GOT3 (cell line): ENCODE data around the gene RASSF1.

ENCODE experiments used
- DNase-seq: peaks from one replicate; lab custom pipeline; 2025; ENCODE audit warnings: mixed read lengths; lab: John Stamatoyannopoulos, UW

RASSF1 gene, protein sequence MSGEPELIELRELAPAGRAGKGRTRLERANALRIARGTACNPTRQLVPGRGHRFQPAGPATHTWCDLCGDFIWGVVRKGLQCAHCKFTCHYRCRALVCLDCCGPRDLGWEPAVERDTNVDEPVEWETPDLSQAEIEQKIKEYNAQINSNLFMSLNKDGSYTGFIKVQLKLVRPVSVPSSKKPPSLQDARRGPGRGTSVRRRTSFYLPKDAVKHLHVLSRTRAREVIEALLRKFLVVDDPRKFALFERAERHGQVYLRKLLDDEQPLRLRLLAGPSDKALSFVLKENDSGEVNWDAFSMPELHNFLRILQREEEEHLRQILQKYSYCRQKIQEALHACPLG

DNA sequence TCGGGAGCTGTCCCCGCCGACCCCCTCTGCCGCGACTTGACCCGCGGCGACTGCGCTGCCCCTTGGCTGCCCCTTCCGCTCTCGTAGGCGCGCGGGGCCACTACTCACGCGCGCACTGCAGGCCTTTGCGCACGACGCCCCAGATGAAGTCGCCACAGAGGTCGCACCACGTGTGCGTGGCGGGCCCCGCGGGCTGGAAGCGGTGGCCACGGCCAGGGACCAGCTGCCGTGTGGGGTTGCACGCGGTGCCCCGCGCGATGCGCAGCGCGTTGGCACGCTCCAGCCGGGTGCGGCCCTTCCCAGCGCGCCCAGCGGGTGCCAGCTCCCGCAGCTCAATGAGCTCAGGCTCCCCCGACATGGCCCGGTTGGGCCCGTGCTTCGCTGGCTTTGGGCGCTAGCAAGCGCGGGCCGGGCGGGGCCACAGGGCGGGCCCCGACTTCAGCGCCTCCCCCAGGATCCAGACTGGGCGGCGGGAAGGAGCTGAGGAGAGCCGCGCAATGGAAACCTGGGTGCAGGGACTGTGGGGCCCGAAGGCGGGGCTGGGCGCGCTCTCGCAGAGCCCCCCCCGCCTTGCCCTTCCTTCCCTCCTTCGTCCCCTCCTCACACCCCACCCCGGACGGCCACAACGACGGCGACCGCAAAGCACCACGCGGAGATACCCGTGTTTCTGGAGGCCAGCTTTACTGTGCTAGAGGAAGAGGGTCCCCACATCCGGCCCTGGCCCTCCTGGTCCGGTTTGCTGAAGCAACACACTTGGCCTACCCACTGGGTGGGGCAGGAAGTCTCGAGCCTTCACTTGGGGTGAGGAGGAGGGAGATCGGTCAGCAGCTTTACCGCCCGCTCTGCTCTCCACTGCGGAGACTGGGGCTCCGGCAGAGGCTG is at the start of gene RASSF1:
Gene RASSF1 (minus strand): TSS at position 389 of the 882 bp plus-strand sequence. CDS start 31 bp downstream, at position 358.
- no peak for DNase-seq

- no peak for DNase-seq
Observed at GRCh38 chr3:50389414-50389767, 48.8 kb upstream of the RASSF1 start.

- no peak for DNase-seq
Observed at GRCh38 chr3:50388720-50389413, 48.2 kb upstream of the RASSF1 start.

GRCh38 chr3:50388016-50388719 is 47.5 kb upstream of the RASSF1 start:
- no peak for DNase-seq

- DNase-seq = no peak
Observed at GRCh38 chr3:50385754-50386153, 45.1 kb upstream of the RASSF1 start.

GRCh38 chr3:50383750-50384149 is 43.1 kb upstream of the RASSF1 start:
- no peak for DNase-seq

- DNase-seq = no peak
Observed at GRCh38 chr3:50382722-50383121, 42.1 kb upstream of the RASSF1 start.

DNA sequence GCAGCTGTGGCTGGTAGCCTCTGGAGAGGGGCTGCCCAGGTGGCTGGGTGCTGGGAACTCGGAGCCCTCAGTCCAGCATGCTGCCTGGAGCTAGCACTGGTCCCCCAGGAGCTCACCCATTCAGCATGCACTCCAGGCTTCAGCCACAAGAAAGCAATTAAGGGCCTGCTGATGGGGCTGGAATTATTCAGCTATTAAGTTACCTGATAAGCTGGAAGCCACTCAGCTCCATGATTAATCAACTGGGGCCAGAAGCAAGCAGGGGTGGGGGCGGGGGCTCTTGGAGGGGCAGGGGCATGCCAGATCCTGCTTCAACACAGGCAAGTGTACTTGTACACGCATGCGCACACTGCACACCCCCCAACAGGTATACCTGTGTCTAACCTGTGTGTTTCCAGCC is 40.7 kb upstream of the RASSF1 start:
- DNase-seq = no peak

DNA sequence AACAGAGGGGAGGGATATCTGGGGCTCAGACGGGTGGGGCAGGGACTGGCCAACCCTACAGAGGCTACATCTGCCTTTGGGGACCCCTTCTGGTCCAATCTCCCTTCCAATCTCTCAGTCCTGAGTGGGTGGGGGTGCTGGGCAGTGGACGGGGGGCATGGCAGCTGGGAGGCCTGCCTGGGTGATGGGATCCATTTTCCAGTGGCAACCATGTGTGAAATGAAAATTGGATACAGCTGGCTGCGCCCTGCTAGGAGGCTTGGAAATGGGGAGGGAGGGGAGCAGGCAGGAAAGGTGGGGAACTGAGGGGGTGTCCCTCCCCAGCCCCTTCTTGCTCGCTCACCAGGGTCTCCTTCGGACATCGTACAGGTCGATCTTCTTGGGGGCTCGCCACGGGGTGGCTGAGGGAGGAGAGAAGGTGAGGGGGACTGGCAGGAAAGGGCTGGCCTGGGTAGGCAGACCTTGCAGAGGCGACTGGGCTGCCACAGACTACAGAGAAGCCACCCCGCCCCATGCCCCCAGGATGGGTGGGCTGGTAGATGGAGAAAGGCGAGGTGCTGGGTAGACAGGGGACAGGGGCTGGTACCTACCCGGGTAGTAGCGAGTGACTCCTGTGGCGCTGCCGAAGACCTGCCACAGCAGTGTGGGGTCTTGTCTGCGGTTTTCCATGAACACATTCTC is 39.9 kb upstream of the RASSF1 start:
- DNase-seq = no peak

DNA sequence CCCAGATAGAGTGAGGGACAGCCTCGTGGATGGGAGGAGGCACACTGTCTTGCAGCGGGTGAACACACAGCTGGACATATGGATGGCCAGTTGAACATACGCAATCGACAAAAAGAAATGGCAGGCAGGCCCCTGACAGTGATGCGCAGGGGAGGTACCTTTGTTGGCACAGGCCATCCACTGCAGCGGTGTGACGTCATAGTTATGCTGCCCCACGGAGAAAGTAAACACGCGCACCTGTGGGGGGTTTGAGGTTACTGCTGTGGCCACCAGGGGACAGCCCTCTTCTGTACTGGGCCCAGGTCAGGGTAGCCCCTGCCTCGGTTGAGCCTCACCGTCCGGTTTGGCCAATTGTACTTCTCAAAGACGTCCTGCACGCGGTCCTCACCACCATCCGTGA is 38.1 kb upstream of the RASSF1 start:
- DNase-seq = no peak

DNA sequence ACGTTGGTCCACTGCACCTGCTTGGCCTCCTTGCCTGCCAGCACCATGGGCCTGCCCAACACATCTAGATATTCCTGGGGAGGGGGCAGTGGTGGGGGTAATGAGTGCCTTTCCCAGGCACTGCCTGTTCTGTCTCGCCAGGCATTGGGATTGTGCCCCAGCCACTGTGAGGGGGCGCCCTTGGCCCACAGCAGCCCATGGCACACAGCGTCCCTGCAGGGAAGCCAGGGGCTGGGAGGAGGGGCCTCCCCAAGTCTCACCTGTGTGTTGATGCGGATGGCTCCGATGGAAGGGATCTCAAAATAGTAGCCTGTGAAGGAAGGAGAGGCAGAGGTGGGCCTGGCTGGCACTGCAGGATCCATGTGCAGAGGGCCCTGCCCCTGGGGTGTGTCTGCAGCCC is 37.4 kb upstream of the RASSF1 start:
- DNase-seq = no peak

- no peak for DNase-seq
Observed at GRCh38 chr3:50375258-50375931, 34.8 kb upstream of the RASSF1 start.

GRCh38 chr3:50374363-50375257 is 34.0 kb upstream of the RASSF1 start:
- DNase-seq = no peak

GRCh38 chr3:50373146-50374051 is 32.8 kb upstream of the RASSF1 start:
- DNase-seq = no peak

DNA sequence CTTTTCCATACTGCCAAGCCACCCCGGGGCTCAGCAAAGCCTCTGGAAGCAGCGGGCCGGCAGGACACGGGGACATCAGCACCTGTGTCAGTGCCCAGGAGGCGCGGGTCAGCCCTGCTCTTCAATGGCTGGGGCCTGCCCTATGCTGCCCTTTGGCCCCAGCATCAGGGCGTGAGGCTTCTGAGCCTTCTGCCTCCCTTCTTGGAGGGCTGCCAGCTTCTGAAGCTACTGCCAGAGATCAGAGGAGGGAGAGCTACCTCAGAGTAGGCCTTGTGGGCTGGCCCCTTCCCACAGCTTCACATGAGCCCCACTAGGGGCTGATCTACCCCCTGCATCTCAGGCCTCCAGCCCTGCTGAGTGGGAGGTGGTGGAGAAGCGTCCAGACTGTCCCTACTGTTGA is 31.7 kb upstream of the RASSF1 start:
- no peak for DNase-seq

DNA sequence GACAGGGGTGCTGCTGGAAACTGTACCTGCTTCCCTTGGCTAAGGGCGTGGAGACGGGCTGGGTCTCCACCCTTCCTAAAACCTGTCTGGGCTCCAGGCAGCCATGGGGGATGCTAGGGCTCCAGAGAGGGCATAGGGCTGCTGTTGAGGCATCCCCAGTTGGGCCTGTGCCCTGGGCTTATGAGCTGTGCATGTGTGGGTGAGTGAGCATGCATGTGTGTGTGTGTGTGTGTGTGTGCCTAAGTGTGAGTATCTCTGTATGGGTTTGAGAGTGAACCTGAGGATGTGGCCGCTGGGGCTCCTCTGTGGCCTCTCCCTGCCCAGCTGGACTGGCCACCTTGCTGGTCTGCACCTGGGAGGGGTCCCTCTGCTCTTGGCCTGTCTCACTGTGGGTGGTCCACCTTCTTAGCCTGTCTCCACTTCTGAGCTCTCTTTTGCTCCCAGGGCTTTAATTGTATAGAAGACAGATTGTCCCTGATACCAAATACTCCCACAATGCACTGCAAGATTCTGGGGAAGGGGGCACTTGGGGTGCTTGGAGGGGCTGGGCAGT is 30.6 kb upstream of the RASSF1 start:
- DNase-seq = no peak

- no peak for DNase-seq
Observed at GRCh38 chr3:50370594-50370993, 30.0 kb upstream of the RASSF1 start.

- DNase-seq = no peak
Observed at GRCh38 chr3:50369012-50369670, 28.5 kb upstream of the RASSF1 start.
